NOMO-1 (cell line): ENCODE measurements around the gene DAGLA.

Experiments used
- DNase-seq, 2 experiments: peaks; one replicate each; lab custom pipeline; 2025; ENCODE audit not compliant: unreplicated experiment in 2 of 2; lab: John Stamatoyannopoulos, UW

The DAGLA gene

DNA sequence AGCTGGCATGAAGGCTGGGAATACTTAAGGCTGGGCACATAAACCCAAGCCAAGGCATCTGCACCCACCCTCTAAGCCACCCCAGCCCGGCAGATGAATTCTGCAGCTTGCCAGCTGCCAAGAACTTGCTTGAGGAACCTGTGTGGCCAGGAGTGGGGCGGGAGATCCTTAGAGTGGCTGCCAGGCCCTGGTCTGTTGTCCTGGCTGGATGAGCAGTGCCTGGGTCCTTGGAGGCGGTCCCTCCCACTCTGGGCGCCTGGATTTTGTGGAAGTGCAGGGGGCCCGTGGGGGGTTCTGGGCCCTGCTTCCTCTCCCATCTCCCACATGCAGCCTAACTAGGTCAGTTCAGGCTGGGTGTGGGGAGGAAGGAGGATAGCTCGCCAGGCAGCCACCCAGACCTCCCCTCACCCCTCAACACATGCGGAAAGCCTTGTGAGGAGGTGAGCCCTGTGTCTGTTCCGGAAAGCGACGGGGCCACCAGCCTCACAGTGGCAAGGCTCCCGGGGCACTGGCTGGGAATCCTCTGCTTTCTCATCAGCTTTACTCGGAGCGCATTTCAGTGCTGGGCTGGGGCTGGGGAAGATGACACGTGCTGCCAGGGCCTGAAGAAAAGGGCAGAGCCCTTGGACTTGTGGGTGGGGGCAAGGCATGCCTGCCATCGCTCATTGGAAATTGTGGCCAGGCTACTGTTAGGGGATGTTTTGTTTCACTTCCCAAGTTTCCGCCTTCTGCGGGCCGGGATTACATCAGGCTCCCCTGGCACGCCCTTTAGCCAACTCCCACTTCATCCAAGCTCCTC is 8.4 kb downstream of the DAGLA start:
- DNase-seq: peak; percentile 75 to 81

GRCh38 chr11:61689164-61689496 is 8.9 kb downstream of the DAGLA start:
- DNase-seq: no peak

- no peak for DNase-seq
Observed at GRCh38 chr11:61690706-61691379, 10.7 kb downstream of the DAGLA start.

DNA sequence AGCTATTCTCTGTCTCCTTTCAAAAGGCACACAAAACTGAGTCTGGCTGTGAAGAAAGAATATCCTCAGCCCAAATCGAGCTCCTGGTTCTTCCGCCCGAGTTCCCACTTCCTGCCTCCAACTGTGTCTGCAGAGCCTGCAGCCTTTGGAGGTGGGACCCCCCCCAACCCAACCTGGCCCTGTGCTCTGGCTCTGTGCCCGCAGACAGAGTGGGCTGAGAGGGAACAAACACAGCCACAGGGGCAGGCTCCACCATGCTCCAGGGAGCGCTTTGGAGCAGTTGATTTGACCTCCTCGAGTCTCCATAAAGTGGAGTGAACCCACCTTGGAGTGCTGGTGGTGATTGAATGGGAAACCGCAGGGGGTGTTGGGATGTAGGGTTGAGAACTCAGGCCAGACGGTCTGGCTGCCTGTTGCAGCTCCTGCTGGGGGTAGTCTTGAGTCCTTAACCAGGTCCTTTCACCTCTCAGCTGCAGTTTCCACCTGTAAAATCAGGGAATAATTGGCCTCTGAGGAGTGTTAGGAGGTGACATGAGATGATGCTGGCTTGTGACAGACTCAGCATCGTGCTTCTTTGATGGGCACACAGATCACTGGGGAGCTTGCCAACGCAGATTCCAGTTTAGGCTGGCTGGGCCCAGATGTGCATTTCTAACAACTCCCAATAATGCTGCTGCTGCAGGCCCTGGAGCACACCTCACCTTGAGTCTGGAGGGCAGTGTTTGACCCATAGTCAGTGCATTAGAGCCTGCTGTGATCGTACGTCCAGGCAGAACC is 11.4 kb downstream of the DAGLA start:
- no peak for DNase-seq

GRCh38 chr11:61693922-61694601 is 13.9 kb downstream of the DAGLA start:
- DNase-seq: no peak

DNA sequence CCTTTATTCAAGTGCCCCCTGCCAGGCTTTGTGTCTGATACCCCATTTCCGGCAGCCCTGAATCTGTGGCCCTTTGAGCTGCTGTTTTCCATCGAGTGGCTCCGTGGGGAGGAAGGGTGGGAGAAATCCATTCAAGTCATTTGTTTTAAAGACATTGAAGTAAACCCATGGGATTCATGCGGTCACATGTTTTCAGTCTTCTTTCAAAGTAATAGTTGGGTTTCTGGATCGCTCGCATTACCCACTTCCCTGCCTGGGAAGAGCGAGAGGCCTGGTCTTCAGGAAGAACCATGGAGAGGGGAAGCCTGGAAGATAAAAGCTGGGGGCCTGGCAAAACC is 14.4 kb downstream of the DAGLA start:
- no peak for DNase-seq

- no peak for DNase-seq
Observed at GRCh38 chr11:61694946-61695706, 14.9 kb downstream of the DAGLA start.

DNA sequence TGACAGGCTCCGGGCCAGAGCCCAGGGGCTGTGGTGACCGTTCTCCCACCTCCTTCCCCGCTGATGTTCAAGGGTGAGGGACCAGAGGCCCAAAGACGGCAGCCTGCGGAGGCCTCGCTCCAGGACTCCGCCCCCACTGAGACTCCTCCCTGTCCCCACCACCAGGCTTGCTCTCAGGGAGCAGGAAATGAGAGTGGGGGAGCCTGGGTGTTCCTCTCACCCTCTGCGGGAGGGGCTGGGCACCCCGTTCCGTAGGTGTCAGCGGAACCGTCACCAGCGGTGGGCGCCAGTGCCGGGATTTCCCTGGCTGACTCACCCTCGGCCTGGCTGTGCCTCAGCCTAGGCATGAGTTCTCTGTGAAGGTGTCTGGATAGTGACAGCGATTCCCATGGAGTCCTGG is 15.7 kb downstream of the DAGLA start:
- DNase-seq: peak; percentile 59 to 65

DNA sequence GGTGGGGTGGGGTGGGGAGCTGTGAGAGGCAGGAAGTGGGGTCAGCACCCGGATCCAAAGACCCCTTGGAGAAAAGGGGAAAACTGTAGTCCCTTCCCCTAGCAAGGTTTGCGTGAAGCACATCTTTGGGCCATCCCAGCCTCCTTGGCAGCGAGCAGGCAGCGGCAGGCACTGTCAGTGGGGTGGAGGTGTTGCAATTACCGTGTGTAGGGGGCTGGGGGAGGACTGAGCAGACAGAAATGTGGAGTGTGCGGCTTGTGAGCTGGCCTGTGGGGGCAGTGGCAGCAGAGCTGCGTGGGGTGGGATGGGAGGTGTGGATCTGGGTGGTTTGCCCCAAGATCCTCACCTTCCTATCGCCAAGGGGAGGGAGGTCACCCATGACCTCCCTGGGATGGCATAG is 16.4 kb downstream of the DAGLA start:
- DNase-seq: peak in 1 of 2 experiments; percentile 14

DNA sequence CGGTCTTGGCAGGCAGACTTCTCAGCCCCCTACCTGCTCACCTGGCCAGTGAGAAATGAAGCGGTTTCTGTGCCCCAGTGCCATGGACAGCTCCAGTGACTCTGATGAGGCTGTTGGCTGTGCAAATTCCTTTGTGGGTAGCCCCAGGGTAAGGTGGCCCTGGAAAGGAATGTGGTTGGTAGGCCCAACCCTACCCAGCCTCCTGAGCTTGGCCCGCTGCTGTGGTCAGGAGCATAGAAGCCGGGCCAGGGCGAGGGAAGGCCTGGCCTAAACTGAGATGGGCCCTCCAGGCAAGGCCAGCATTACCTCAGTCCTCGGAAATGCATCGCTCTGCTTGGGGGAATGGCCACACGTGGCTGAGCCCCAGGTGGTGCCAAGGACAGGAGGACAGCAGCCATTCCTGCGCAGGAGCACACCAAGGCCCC is 16.9 kb downstream of the DAGLA start:
- no peak for DNase-seq

DNA sequence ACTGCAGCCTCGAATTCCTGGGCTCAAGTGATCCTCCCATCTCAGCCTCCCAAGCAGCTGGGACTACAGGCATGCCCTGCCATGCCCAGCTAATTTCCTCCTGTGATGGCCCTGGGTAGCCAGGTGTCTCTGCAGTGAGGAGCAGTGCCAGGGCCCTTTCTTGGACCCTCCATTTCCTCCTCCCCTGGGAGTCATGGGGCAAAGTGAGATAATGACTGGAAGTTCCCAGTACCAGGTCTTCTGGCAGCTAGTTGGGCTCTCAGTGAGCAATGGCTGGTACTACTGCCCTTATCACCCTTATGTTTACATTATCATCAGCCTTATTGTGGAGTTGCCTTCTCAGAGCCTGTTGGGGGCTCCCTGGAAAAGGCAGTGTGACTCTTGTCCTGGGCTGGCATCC is 17.6 kb downstream of the DAGLA start:
- no peak for DNase-seq

GRCh38 chr11:61698173-61698948 is 18.2 kb downstream of the DAGLA start:
- peak; percentile 60 to 75 for DNase-seq

- no peak for DNase-seq
Observed at GRCh38 chr11:61699737-61700160, 19.6 kb downstream of the DAGLA start.

- peak; percentile 36 to 57 for DNase-seq
Observed at GRCh38 chr11:61700212-61700611, 20.0 kb downstream of the DAGLA start.

GRCh38 chr11:61700720-61701119 is 20.5 kb downstream of the DAGLA start:
- no peak for DNase-seq

- DNase-seq: peak; percentile 52 to 57
Observed at GRCh38 chr11:61701242-61701886, 21.2 kb downstream of the DAGLA start.

GRCh38 chr11:61702701-61703312 is 22.6 kb downstream of the DAGLA start:
- DNase-seq: peak in 1 of 2 experiments; percentile 7

DNA sequence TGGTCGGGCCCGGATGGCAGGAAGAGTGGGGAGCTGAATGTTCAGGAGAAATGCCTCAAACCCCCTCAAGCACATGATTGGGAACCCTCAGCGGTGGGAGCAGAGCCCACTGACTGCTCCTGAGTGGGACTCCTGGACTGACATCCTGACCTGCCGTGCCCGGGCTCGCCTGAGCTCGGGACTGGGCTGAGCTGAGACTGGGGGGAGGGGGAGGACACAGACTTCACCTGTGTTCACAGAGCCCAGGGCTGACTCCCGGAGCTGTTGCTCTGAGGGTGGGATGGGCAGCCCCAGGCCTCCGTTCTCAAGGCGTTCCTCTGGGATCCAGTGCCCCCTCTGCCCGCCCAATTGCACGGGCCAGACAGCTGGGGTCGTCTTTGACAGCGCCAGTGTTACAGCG is 24.6 kb downstream of the DAGLA start:
- DNase-seq: no peak
